Esophagus squamous epithelium (tissue), 4 donors: ENCODE measurements around the gene C6.

Experiments used
- POLR2A ChIP-seq, 4 donors: fragments of 450-650 bp; IDR thresholded peaks; one replicate each; pipeline ENCODE4 v1.6.1; 2017; ENCODE audit warnings: antibody characterized with exemption in 4 of 4, mild to moderate bottlenecking in 4 of 4, moderate library complexity in 3 of 4
- TF ChIP-seq, protein P1 (sequence below), 6 experiments: fragments of 450-650 bp in 4 of 6; fragments of 200-600 bp in 2 of 6; sonication (generic) in 2 of 6; IDR thresholded peaks; one replicate each; pipeline ENCODE4 v1.5.1; 2016 to 2019; ENCODE audit warnings: antibody characterized with exemption in 6 of 6, mild to moderate bottlenecking in 4 of 6, moderate library complexity in 4 of 6

GRCh38 chr5:41219658-41220269, 6.4 kb upstream of the C6 start:
- TF ChIP-seq, protein P1, sequence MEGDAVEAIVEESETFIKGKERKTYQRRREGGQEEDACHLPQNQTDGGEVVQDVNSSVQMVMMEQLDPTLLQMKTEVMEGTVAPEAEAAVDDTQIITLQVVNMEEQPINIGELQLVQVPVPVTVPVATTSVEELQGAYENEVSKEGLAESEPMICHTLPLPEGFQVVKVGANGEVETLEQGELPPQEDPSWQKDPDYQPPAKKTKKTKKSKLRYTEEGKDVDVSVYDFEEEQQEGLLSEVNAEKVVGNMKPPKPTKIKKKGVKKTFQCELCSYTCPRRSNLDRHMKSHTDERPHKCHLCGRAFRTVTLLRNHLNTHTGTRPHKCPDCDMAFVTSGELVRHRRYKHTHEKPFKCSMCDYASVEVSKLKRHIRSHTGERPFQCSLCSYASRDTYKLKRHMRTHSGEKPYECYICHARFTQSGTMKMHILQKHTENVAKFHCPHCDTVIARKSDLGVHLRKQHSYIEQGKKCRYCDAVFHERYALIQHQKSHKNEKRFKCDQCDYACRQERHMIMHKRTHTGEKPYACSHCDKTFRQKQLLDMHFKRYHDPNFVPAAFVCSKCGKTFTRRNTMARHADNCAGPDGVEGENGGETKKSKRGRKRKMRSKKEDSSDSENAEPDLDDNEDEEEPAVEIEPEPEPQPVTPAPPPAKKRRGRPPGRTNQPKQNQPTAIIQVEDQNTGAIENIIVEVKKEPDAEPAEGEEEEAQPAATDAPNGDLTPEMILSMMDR (IDR thresholded peaks at IDR 0.05), result no peak
- no peak for TF ChIP-seq POLR2A (IDR thresholded peaks at IDR 0.05)
